C4-2B (cell line): Measurements from ENCODE around the gene PRDM1.

Experiments
- CTCF ChIP-seq: fragments of 450-650 bp; conservative IDR thresholded peaks from 2 replicates; pipeline ENCODE4 v1.5.1; 2017; ENCODE audit warnings: mild to moderate bottlenecking
- ZFX ChIP-seq: fragments of 450-650 bp; IDR thresholded peaks from 2 replicates; pipeline ENCODE4 v1.6.1; 2017

- TF ChIP-seq CTCF: no peak
- TF ChIP-seq ZFX: no peak
These were observed 1.6 kb downstream of the PRDM1 start for GRCh38 chr6:106087548-106088325.
